ENCODE data around the gene EPB41L5. TPM values are rescaled to one million over a fixed set of nuclear protein-coding genes. Genes with fewer than 3 reads are reported as not detected.
"Not testable (repeated sequence)": the region's sequence is repeated elsewhere in the genome, so short reads cannot be mapped to it uniquely, and the experiment has no call there.

The EPB41L5 gene
- total RNA-seq, 1 donor from 2014 or later = 40.3 TPM

DNA sequence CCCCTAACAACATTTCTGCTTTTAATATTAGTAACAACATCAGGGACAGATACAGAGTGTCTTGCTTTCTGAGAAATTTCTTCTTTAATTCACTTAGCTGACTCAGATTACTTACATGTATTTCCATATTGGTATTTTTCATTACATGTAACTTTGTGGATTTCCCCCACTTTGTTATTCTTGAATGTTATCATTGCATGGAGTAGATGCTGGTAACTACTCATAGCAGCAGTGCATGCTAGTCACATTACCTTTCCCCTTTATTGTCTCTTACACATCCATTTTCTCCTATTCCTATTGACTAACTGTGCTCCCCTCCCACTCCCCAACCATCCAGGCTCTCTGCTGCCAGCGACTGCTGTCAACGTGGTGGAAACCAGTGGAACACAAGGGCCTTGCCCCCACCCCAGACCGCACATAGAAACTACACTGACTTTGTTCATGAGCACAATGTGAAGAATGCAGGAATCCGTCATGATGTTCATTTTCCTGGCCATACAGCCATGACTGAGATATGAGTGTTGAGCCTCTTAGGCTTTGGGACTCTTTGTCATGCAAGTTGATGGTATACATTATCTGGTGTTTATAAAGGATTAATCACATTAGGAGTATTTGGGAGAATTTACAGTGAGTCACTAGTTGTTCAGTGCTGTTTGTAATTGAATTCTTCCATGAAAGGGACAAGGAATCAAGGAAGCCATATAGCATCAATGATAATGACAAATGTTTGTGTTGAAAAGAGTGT, 91.0 kb downstream of the EPB41L5 start:
- no peak for DNase-seq

DNA sequence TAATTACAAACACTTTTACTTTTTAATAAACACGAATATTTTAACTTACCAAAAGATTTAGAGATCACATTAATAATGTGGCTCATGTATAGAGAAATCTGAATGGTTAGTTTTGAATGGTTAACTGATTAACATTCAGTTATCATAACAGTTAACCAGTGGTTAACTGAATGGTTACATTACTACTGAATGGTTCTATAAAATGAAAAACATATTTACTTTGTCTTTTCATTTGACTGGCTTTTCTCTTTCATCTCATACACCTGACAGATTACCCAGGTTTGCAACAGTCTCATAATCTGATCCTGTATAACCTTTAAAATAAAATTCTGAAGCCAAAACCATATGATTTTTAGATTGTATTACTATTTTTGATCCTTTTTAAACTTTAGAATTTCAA, 91.9 kb downstream of the EPB41L5 start:
- DNase-seq = no peak

DNA sequence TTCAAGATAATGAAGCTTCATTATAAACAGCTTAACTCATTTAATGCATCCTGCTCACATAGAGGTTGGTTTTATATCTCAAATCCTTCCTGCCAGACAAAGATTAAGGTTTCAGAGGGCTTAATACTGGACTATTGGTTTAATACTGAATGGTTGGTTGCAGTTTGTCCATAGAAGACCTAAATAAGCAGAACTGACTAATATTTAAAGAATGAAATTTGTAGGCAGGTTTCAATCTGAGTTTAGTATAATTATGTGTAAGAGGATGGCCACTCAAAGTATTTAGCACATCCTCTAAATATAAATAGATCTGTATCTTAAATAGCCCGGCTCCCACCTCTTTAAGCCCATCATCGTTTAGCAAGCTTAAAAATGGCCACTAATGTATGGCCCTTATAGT, 92.5 kb downstream of the EPB41L5 start:
- DNase-seq = no peak

DNA sequence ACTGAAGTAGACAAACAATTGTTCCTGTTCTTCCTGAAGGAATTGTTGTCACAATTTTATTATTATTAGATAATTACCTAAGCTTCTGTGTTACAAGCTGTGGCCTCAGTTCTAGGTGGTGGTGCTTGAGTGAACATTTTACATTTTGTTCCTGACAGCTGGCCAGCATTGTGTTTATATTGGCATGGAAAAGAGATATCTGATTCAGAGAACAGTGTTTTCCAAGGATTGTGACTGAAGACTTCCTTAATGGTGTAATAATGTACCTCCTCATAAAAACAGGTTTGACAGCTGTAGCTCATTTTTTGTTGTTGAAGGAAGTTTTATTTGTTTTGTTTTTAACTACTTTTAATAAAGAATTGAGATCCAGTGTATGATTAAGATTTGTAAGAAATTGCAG, 95.2 kb downstream of the EPB41L5 start:
- DNase-seq = peak; percentile 67

DNA sequence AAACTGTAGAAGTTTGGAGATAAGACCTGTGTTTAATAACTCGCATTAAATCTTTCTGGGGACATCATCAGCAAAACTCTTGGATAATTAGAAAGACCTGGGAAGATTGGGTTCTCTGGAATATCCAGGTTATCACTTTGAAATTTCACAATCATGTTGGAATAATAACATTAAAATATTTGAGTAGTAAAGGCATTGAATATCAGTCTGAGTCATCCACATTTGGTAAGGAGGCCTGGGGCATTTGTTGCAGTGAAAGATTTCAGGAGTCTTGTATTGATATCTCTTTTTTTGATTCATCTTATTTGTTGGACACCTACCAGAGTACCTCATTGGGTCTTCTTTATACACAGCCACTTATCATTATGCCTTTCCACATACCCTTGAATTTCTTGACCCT, 95.9 kb downstream of the EPB41L5 start:
- no peak for DNase-seq

DNA sequence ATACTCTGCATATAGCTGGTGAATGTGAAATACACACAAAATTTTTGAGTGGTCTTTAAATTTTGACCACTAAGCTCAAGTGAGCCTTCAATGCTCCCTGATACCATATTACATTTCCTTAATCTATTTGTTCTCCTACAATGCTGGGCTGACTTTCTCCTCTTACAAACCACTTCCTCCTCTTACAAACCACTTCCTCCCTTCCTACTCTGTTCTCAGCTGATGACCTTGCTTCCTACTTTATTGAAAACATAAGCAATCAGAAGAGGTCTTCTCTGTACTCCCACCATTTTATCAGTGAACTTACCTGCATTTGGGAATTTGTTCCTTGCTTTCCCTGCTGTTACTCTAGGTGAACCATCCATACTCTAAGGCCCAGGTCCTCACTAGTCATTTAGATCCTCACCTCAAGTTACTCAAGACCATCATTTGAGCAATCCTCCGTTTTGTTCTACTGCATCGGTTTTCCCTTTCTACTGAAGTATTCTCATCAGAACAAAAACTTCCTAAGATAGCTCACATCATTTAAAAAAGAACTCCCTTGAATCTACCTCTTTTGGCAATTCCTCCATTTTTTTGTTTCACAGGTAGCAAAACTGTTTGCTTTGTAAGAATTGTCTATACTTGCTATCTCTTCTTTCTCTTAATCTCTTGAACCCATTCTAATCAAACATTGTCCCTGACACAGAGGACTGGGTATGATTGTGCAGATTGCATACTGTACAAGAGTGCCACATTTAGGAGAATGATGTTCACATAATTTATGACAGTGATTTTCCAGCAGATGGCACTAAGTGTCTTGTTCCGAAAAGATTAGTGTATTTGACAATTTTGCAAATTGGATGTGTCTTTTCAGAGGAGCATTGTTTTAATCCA, 96.5 kb downstream of the EPB41L5 start:
- peak; percentile 51 for DNase-seq

DNA sequence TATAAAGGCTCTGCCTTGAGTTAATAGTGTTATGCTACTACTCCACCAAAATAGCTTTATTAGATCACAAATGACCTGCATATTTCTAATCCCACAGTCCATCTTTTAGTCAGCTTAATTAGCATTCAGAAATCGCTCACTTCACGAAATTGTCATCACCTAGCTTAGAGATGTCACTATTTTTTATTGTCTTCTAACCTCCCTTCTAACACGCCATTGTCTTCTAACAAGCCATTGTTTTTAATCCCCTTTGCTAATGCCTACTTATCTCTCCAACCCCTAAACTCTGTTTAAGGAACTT, 97.1 kb downstream of the EPB41L5 start:
- no peak for DNase-seq

DNA sequence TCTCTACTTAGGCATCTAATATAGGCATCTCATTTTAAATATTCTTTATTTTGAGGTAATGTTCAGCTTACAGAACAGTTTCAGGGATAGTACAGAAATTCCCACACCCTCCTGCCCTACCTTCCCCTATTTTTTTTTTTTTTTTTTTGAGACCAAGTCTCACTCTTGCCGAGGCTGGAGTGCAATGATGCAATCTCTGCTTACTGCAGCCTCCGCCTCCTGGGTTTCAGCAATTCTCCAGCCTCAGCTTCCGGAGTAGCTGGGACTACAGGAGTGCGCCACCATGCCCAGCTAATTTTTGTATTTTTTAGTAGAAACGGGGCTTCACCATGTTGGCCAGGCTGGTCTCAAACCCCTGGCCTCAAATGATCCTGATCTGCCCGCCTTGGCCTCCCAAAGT, 97.6 kb downstream of the EPB41L5 start:
- no peak for DNase-seq

DNA sequence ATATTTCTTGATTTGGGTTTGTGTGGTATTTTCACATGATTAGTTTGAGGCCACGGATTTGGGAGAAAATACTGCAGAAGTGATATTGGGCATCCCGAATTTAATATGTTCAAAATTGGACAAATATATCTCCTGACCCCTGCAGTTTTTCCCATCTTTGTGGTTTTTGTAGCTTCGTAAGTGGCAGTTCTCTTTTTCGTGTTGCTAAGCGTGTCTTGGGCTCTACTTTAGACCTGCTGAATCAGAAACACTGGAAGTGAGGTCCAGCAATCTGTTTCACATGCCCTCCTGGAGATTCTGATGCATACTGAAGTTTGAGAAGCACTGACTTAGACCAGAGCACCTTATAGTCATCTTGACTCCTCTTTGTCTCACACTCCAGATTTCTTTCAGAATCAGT, 98.3 kb downstream of the EPB41L5 start:
- DNase-seq = no peak

DNA sequence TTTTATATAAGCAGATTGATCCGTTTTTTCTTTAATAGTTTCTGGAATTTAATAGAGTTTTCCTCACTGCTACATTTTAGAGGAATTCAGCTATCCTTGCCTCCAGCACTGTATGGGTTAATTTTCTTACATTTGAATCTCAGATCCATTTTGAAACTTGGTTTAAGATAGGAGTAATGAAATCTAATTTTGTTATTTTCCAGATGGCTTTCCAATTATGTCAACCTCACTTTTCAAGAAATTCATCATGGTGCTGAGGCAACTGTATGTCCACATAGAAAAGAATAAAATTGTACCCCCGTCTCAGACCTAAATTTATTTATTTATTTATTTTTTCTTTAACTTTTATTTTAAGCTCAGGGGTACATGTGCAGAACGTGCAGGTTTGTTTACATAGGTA, 105.1 kb downstream of the EPB41L5 start:
- no peak for DNase-seq

DNA sequence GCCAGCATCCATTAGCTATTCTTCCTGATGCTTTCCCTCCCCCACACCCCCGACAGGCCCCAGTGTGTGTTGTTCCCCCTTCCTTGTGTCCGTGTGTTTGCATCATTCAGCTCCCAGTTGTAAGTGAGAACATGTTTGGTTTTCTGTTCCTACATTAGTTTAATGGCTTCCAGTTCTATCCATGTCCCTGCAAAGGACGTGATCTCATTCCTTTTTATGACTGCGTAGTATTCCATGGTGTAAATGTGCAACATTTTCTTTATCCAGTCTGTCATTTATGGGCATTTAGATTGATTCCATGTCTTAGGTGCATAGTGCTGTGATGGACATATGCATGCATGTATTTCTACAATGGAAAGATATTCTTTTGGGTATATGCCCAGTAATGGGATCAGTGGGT, 105.6 kb downstream of the EPB41L5 start:
- no peak for DNase-seq

DNA sequence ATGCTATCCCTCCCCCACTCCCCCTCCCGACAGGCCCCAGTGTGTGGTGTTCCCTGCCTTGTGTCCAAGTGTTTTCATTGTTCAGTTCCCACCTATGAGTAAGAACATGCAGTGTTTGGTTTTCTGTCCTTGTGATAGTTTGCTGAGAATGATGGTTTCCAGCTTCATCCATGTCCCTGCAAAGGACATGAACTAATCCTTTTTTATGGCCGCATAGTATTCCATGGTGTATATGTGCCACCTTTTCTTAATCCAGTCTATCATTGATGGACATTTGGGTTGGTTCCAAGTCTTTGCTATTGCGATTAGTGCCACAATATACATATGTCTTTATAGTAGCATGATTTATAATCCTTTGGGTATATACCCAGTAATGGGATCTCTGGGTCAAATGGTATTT, 108.5 kb downstream of the EPB41L5 start:
- DNase-seq = not testable (repeated sequence)

DNA sequence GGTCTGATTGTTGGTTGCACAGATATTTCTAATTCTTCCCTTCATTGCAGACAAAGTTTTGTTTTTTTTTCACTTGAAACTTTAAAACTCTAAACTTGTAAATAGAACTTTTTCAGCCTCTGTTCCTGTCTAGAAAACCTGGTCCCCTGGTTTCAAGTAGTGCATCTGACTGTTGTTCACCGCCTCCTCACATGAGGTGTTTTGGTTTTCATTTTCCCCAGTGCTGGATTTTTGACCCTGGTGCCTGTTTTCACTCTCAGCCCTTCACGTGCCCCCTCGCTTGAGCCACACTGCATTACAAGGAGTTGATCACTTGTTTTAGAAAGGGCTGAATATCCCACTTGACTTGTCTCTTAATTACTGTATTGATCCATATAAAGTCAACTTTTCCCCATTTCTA, 110.2 kb downstream of the EPB41L5 start:
- DNase-seq = no peak

DNA sequence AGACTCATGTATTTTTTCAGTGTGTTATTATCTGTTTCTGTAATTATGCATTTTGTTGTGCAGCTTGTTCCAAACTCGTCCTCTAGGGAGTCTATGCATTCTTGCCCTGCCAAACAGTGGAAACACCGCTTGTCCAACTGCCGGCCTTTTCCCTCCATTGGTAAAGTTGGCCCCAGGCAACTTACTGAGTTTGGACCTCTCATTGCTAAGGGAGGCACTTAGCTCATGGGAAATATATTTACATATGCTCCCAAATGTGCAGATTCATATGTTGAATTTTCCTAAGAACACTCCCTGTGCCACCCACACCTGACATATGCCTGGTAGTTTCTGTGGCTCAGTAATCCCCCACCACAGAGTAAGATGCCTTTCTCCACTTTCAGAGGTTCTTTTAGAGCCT, 112.3 kb downstream of the EPB41L5 start:
- DNase-seq = no peak

DNA sequence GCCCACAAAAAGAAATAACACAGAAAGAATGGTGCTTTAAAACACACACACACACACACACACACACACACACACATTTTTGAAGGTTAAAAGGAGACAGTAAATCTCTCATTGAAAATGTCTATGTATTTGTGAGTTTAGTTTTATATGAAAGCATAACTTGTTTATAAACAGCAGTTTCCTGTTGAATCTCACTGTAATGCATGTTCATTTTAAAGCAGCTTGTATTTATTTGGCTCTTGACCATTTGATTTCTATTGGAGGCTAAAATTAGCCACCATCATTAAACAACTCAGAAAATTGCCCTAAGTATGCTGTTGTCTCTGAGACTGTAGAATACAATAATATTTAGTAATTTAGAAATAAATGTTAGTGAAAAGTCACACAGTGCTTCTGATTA, 115.3 kb downstream of the EPB41L5 start:
- no peak for DNase-seq

DNA sequence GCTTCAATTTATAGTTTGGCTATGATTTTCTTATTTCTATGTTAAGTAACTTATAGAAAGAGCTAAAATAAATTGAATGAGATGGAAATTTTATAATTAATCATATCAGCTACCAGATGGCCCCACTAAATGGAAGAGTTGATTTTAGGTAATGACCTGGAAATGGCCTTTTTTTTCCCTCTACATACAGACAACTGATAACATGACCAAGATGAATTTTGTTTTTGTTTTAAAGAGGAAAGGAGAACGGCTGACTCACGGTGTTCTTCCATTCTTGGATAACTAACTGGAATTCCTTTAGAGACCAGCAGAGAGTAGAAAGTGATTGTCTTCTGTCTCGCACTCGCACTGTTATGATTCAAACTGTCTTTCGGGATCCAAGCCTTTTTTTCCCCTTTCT, 119.3 kb downstream of the EPB41L5 start:
- DNase-seq = no peak

DNA sequence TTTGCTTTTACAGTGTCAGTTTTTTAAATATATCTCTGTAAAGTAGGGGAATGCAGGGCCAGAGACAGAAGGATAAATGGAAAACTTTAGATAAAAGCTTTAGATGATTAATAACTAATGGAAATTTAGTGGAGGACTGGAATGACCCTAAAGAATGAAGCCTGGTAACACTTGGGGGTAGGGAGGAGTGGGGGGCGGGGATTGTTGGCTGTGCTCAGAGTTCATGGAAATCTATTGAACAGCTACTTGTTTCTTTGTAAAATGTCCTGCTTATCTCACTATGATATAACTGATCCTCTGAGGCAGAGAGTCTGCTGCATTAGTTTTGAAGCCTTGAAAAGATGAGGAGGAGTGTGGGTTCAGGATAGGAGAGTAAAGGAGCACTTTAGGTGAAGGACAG, 119.8 kb downstream of the EPB41L5 start:
- no peak for DNase-seq

DNA sequence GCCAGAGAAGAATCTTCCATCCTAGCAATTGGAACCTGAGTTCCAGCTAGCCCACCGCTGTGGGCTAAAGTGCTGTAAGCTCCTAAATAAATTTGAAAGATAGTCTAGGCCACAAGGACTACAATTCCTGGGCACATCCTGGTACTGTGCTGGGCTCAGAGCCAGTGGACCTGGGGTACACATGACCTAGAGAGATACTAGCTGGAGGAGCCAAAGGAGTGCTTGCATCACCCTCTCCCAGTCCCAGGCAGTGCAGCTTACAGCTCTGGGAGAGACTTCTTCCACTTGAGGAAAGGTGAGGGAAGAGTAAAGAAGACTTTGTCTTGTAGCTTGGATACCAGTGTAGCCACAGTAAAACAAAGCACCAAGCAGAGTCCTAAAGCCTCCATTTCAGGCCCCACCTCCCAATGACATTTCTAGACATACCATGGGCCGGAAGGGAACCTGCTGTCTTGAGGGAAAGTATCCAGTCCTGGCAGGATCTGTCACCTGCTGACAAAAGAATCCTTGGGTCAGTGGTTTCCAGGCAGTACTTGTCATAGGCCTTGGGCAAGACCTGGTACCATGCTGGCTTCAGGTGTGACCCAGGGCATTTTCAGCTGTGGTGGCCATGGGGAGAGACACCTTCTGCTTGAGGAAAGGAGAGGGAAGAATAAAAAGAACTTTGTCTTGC, 120.8 kb downstream of the EPB41L5 start:
- DNase-seq = no peak

DNA sequence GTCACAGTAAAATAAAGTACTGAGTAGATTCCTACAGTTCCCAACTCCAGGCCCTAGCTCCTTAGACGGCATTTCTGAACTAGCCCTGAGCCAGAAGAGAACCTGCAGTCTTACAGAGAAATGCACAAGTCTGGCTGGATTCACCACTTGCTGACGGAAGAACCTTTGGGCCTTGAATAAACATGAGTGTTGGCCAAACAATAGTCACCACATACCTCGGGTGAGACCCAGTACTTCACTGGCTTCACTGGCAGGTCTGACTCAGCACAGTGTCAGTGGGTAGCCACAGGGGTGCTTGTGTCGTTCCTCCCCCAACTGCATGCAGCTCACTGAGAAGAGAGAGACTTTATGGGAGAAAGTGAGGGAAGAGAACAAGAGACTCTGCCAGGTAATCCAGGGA, 121.4 kb downstream of the EPB41L5 start:
- no peak for DNase-seq

DNA sequence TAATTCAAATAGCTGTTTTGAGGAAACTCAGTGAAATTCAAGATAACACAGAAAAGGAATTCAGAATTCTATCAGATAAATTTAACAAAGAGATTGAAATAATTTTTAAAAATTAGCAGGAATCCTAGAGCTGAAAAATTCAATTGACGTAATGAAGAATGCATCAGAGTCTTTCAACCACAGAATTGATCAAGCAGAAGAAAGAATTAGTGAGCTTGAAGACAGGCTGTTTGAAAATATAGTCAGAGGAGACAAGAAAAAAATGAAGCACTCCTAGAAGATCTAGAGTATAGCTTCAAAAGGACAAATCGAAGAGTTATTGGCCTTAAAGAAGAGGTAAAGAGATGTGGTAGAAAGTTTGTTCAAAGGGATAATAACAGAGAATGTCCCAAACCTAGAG, 122.1 kb downstream of the EPB41L5 start:
- not testable (repeated sequence) for DNase-seq

DNA sequence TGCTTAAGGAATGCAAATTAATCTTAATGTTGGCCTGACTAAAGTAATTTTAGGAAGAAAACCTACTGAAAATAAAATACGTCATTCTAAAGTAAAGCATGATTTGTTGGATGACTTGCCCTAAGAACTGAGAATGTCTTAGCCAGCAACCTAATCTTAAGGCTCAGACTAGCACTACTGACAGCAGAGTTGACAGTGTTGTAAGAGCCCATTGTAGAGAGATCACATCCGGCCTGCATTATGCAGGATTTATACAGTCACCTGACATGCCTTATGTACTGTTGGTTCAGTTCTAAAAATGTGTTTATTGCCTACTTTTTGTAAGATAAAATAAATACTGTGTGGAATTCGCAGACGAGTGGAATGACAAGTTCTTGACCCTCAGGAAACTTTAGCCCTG, 128.0 kb downstream of the EPB41L5 start:
- no peak for DNase-seq

DNA sequence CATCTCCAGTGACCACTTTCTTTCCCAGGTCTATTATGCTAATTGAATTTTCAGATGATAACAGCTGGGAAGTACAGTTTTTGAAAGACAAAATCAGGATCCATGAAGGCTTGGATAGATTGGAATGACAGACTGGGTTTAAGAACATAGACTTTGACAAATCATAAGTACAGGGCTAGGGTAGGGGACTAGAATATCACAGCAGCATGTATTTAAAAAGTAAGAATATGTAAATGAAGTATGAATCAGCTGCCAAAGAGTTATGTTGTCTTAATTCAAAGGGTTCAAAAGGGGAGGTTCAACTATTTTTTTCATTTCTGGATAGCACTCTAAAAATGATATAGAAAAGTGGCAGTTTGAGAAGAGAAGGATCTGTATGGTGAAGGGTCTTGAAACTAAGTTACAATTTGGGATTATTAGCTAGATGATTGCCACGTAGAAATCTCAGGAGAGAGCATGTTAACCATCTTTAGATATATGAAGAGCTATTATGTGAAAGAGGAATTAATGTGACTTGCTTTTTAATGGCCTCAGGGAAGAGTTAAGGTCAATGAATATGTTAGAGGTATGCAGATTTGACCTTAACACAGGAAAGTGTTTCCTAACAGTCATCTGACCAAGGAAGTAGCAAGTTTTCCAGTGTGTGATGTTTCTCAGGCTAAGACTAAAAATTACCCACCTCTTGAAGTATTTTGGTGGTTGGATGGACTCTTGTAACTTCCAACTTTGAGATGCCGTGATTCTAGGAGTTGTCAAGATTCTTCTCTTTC, 128.6 kb downstream of the EPB41L5 start:
- DNase-seq = no peak
